ENCODE measurements around the gene DPM3.
"Not testable (repeated sequence)": the region's sequence is repeated elsewhere in the genome, so short reads cannot be mapped to it uniquely, and the experiment has no call there.

The DPM3 gene

GRCh38 chr1:155139895-155140629 lies at the start of gene DPM3:
Gene DPM3, minus strand, starts transcription at chr1:155140531. Its CDS starts 291 bp downstream, at chr1:155140240.
- peak; percentile 93 for DNase-seq

- DNase-seq: not testable (repeated sequence)
These were observed 49.6 kb upstream of the DPM3 start for GRCh38 chr1:155189926-155190325.

GRCh38 chr1:155188268-155188667 lies 47.9 kb upstream of the DPM3 start:
- DNase-seq: no peak

GRCh38 chr1:155187456-155187891 lies 47.1 kb upstream of the DPM3 start:
- DNase-seq: peak; percentile 34

- peak; percentile 35 for DNase-seq
These were observed 46.6 kb upstream of the DPM3 start for GRCh38 chr1:155186794-155187455.

- peak; percentile 42 for DNase-seq
These were observed 45.9 kb upstream of the DPM3 start for GRCh38 chr1:155186067-155186793.

GRCh38 chr1:155185783-155186066 lies 45.4 kb upstream of the DPM3 start:
- DNase-seq: no peak

- no peak for DNase-seq
These were observed 44.8 kb upstream of the DPM3 start for GRCh38 chr1:155184835-155185782.

- DNase-seq: no peak
These were observed 44.0 kb upstream of the DPM3 start for GRCh38 chr1:155184351-155184811.

- no peak for DNase-seq
These were observed 43.5 kb upstream of the DPM3 start for GRCh38 chr1:155183775-155184221.

- DNase-seq: no peak
These were observed 41.8 kb upstream of the DPM3 start for GRCh38 chr1:155182052-155182550.

- no peak for DNase-seq
These were observed 41.2 kb upstream of the DPM3 start for GRCh38 chr1:155181371-155182051.

GRCh38 chr1:155179112-155180031 lies 39.0 kb upstream of the DPM3 start:
- no peak for DNase-seq

- DNase-seq: no peak
These were observed 38.2 kb upstream of the DPM3 start for GRCh38 chr1:155178441-155179111.

GRCh38 chr1:155177918-155178281 lies 37.6 kb upstream of the DPM3 start:
- no peak for DNase-seq

- DNase-seq: no peak
These were observed 37.0 kb upstream of the DPM3 start for GRCh38 chr1:155177192-155177917.

GRCh38 chr1:155176544-155177071 lies 36.3 kb upstream of the DPM3 start:
- peak; percentile 86 for DNase-seq

- DNase-seq: no peak
These were observed 35.6 kb upstream of the DPM3 start for GRCh38 chr1:155175927-155176371.
